GM21423 (cell line): ENCODE data around the gene CSF1.

ENCODE experiments used
- ATAC-seq: cut with Tn5 transposase; IDR thresholded peaks from one replicate; pipeline ENCODE4 v1.9.1; 2021; ENCODE audit warnings: mild to moderate bottlenecking, moderate library complexity; ENCODE audit not compliant: unreplicated experiment

The CSF1 gene

DNA sequence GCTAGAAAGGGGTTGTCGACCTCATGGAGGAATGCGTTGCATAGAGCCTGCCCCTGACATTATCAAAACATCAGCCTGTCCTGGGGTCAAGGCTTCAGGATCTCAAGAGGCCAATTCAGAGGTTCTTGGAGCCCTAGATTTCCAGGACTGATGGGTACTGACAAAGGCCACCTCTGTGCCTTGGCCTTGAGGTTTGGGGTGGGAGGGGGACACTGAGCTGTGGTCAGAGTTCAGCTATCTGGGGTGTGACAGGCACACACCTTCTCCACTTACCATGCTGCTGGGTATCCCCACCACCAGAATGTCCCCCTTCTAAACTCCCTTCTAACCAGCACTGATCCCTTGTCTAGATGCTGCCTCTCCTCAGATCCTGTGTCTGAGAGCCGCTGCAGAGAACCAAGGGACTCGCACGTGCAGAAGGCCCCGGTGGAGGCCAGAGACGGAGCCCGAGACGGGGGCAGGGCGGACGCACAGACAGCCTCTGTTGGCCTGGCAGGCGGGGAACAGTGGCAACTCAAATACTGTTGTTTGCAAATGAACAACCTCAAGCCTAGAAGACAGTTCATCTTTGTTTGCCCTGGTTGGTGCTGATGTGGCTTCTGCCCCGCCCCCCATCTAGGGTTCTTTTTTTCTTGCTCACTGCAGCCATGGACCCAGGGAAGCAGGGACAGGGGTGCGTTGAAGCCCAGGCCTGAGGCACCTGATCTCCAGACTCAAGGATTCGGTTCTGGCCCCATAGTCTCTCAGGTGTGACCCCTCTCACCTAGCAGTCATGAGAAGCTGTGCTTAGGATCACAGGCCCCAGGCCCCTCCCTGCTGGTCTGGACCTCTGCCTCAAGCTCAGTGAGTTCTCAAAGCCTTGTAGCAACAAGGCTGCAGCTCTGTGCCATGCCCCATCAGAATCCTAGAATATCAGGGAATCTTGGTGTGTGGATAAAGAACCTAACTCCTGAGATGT lies 28.1 kb upstream of the CSF1 start:
- no peak for ATAC-seq

DNA sequence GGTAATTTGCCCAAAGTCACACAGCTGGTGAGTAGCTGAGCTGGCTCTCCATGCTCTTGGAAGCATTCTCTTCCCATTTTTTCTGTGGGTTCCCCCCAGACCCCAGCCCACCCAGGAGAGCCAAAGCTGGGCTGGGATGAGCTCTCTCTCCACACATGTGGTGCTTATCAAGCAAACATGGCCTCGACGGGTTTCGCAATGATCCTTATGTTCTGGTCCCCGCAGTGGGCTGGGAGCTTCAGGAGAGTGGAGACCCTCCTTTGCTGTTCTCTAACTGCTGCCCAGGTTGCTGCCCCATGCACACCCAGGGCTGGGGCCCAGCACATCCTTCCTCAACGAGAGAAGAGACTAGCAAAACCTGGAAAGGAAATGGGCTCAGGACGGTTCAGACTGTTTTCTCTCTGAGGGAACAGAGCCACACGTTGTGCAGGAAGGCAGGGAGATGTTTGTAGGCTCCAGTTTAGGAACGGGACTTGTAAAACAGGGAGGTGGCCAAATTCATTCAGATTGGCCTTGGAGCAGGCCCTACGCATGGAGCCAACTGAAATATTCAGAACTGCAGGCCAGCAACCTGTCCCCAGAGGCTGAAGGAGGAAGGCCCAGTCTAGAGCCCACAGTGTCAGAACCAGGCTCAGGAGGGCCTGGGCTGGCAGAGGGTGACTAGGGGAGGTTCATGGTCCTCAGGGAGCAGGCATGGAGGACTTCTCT lies 27.2 kb upstream of the CSF1 start:
- no peak for ATAC-seq

DNA sequence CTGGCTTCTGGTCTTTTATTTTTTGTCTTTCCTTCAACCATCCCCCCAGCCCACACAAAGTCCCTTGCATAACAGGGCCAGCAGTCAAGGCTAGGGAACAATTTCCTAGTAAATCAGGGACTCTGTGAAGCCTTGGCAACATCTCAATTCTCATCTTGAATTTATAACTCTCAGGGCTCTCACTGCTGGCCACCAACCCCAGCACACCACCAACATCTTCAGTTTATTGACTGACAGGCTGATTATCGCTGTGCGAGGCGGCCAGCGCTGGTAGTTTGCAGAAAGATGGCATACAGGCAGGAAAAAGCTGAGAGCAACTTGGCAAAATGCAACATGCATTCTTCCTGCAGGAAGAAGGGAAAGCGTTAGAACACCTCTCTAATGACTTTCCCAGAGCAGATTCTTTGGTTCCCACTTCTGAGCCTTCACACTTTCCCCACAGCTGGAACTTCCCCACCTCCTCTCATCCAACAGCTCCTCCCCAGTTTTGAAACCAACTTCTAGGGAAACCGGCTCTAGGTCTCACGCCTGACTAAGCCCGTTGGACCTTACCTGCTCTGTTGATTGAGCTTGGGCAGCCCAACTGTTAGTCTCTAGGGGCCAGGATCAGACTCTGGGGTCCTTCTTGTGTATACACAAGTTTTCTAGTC lies 26.3 kb upstream of the CSF1 start:
- ATAC-seq = no peak

DNA sequence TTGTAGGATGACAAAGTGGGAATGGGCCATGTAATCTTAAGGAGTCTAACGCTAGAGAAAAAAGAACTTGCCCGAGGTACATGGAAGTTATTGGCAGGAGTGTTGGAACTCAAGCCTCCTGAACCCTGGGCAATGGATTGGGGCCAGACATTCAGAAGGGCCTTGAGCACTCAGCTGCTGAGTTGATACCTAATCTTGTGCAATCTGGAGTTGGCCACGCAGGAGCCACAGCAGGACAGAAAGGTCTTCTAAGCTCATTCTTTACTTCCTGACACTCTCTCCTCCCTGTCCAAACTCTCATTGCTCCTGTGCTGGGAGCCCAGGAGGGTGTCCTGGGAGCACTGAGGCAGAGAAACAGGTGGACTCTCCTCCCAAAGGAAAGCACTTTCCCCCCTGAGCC lies 25.1 kb upstream of the CSF1 start:
- no peak for ATAC-seq

DNA sequence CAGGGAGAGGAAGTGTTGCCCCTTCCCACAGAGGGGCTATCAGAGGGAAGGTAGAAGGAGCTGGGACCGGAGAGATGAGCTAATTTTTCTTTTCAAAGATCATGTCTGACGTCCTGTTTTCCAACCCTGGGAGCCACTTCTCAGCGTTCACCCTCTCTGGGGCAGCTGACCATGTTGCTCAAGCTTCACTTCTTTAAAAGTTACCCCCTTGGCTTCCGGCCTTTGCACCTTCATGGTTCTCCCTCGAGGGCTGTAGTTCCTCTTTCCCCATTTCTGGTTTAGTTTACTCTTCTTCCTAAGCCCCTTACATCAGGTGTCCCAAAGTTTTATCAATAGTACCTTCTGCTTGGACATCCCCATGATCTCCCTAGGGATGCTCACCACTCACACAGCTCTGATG lies 23.8 kb upstream of the CSF1 start:
- ATAC-seq = no peak

DNA sequence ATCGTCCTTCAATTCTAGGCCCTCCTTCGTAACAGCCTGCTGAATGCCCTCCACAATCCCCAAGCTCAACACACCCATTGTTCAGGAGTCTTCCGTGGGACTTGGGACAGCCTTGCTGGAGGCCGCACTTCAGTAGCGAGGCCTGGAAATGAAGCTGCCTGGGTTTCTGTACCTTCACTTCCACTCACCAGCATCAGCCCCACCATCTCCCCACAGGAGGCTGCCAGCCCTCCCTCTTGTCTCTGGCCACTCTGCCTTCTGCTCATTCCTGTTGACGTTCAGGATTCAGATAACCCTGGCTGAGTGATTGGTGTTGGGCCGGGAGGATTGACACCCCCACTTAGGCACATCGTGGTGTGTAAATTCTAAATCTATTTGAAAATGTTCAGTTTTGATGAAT lies 23.4 kb upstream of the CSF1 start:
- ATAC-seq = no peak

DNA sequence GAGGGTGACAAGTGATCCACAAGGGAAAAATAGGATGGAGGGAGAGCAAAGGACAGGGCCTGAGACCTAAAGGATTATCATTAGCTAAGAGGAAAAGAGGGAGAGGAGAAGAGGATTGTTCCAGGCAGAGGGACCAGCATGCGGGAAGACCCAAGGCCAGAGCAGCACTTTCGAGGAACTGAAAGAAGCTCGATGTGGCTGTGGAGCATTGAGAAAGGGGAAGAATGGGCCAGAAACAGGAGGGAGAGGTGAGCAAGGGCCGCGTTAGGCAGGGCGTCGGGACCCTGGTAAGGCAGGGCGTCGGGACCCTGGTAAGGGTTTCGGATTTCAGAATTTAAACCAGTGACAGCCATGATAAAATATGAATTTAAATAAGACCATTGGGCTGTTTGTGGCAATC lies 22.8 kb upstream of the CSF1 start:
- ATAC-seq = no peak

DNA sequence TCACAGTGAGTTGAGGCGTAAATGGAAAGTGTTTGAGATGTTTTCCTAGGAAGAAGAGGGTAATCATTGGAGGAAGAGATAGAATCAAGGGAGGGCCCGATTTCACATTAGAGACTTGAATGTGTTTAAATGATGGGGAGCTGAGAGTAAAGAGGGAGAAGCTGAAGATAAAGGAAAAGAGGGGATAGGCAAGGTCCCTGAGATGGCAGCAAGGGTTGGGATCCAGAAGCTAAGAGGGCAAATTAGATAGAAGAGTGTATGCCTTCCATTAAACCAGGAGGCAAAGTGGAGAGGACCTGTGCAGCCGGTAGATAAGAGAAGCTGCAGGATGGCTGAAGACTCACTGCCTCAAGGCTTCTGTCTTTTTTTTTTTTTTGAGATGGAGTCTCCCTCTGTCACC lies 21.6 kb upstream of the CSF1 start:
- ATAC-seq = no peak

DNA sequence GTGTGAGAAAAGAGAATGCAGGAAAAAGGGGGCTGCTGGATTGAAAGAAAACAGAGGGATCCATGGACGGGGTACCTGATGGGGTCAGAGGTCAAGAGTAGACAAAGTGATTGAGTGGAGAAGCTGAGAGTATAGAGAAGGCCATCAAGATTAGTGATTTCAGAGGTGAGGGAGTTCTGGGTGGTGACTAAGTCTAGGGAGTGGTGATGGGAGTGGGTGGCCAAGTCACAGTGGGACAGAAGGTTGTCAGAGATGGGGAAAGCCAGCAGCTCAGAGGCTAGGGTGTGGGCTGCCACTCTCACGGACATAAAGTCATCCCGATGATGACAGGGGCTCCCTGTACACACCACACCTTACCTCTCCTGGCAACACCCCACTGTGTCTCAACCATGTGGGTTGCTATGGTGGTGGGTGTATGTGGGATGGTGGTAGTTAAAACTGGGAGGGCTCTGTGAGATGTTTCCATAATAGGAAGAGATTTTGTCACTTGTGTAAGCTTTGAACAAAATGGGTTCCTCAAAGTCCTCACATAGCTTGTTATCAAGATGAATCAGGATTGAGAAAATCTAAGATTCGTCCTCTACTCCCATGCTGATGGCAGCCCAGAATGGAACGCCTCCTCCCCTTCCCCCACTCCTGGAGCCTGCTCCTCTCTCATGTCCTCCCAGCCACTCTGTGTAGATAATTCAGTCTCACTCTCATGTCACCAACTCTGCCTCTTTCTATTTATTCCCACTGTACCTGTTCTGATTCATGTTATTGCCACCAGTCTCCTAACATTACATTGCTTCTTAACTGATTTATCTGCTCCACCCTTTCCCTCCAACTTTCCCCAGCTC lies 20.3 kb upstream of the CSF1 start:
- no peak for ATAC-seq

DNA sequence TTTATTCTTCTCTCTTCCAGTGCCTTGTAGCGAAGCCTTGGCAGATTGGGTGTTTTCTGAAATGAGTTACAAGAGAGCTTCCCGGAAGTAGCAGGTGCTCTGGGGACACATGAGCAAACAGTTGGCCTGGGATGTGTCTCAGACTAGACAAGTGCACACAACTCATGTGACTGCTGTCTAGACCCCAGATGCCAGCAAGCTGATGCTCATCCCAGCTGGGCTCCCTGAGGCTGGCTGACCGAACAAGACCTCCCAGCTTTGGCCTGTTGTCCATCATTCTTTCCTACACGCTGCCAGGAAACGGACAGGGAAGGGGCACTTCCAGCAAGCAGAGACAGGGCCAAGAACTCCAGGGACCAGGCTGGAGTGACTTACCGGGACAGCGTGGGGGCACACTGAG lies 18.7 kb upstream of the CSF1 start:
- no peak for ATAC-seq

DNA sequence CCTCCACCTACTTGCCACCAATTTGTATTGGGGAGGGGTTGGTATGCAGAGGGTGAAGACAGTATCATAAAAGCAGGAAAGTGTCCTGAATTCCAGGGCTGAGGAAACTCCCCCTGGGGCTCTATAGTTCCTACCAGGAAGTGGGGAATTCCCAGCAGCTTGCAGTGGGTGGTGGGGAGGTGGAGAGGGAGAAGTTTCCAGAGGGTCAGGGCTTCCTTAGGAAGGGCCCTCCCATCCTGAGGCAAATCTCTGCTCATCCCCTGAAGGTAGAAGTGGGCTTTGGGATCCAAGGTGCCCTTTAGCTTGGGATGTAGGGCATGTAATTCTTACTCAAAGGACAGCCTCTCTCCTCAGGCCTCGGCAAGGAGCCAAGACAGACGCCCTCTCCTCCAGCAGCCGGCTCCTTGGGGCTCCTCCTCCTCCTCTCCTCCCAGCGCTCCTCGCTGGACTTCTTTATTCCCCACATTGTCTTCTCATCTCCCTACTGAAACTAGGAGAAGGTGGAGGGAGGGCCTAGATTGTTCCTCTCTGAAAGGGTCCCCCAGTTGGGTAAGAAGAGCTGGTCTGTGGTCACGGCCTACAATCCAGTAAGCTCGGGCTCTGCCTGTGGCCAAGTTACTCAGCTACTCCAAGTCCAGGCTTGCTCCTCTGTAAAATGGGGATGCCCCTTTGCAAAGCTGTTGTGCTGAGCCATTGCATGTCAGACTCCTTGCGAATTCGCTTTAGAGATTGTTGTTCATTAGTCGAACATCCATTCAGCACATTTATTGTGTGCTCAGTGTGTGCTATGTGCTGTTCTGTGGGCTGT lies 17.9 kb upstream of the CSF1 start:
- no peak for ATAC-seq

DNA sequence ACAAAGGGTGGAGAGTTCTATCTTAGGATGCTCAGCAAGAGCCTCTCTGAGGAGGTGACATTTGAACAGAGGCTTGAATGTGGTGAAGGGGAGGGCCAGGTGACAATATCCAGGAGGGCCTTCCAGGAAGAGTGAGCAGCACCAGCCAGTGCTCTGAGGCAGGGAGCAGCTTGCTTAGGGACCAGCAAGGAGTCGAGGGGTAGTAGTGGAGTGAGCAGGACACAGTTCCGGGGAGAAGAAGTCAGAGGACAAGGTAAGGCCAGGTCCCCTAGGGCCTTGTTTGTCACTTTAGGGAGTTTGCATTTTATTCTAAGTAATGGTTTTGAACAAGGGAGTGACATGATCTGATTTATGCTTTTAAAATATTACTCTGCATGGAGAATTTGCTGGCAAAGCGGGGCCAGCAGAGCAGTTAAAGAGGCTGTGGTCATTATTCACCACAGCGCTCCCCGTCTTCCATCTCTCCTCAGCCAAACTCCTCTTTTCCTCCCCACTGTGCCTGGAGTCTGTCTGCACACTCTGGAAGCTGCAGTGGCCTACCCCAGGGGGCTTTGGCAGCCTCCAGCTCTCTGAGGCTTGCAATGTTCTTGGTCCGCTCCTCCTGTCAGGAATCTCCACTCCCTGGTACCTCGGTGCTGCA lies 17.0 kb upstream of the CSF1 start:
- ATAC-seq = no peak

DNA sequence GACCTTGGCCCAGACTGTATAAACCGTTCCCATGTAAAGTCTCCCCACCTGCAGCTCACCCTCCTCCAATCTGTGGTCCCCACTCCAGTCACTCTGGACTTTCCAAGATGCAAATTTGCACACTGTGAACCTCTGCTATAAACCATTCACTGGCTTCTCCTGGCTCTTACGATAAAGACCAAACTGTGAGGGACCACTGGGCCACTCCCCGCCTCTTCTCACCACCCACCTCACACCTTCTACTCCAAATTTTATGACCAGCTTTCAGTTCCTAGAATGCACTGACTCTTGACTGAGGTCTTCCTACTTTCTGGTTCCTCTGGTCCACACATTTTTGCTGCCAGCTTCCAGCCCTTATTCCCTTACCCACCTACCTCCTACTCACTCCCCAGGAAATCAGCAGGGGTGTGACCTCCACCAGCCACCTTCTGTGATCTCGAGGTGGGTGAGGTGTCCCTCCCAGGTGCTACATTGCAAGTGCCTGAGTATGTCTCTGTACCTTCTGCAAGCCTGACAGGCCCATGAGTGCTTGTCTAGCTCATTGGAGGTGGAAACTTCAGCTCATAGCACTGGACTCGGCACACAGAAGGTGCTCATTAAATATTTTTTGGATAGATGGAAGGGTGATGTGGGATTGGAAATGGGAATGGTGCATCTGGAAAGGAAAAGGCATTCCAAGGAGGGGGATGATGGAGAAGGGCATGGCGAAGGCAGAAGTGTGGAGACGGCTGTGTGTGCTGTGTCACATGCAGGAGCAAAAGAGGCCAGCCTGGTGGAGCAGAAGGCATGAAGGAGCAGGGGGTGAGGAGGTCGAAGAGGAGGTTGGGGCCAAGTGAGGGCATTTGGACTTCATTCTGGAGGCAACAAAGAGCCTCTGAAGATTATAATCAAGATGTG lies 15.6 kb upstream of the CSF1 start:
- ATAC-seq = no peak

DNA sequence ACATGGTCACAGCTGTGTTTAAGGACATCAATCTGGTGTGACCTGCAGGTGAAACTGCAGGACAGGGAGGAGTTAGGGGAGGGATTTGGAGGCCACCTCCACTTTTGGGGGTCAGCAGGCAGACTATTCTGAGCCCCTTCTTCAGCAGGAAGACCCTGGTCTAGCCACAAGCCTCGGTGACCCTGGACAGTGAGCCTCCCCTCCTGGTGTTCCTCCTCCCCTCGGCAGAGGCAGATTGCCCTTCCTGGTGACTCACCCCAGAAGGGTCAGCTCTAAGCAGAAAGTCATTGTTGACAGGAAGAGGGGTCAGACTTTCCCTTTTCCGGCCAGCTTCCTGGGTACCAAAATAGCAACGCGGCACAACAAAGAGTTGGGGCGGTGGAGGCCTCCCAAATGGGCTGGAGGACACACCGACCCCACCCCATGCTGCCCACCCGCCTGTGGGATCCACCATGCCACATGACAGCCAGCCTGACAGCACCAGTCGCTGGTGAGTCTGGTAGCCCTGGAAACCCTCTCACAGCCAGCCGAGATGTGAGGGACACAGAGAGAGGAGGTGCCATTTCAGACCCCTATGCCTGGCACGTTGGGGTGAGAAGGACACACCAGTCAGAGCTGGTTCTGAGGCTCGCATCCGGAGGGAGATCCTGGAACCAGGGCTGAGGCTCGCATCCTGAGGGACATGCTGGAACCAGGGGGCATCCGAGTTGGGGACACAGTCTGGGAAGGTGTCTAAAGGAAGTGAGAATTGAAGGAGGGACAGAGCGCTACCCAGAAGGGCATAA lies 14.7 kb upstream of the CSF1 start:
- no peak for ATAC-seq

DNA sequence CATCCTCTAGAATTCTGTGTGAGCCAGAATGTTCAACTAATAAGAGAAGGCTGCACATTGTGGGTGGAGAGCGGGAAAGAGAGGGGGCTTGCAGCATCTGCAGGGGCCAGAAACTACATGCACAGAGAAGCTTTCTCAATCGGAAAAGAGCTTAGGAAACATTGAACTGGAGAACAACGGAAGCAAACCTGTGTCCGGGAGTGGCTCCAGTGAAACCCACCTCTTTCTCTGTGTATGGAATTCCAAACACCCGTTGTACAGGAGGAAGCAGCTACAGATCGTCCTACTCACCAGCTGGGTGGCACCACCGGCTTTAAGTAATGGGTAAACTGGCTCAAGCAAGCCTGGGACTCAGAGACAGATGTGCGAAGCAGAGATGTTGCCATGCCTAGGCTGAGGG lies 14.0 kb upstream of the CSF1 start:
- ATAC-seq = no peak

DNA sequence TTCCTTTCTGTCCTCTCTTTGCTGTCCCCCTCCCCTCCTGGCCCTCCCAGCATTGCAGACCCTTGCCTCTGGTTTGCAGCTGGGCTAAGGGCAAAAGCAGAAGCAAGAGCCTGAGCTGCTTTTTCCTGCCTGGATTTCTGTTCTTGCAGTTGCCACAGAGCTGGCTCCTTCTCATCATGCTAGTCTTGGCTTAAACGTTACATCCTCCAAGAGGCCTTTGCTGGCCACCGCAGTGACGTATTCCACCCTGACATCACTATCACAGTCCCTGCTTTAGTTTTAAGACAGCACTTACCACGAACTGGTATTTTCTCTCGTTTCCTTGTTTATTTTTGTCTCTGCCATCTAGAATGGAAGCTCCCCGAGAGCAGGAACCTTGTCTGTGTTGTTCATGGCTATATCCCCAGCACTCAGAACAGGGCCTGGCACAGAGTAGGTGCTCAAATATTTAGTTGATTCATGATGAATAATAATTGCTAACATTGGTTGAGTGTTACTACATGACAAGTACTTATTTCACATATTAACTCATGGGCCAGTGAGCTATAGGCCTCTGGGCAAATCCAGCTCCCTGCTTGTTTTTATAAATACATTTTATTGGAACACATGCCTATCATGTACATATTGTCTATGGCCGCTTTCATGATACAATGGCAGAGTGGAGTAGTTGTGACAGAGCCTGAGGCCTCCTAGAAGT lies 13.2 kb upstream of the CSF1 start:
- no peak for ATAC-seq

DNA sequence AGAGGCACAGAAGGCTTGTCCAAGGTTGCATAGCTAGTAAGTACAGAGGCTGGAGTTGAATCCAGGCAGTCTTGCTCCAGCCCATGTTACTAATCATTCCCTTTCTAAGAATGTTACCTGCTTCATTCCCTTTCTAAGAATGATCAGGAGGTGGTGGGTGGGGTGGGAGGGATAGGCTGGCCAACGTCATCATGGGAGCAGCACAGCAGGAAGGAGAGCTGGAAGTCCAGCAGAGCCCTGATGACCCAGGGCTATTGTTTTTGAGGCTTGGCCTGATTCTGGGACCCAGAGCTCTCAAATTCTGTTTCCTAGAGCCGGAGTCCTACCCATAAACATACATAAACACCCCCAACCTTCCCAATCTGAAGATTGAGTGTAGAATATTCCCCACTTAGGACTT lies 11.8 kb upstream of the CSF1 start:
- ATAC-seq = no peak
